ENCODE results near the gene TNPO1.

Gene TNPO1

GRCh38 chr5:72892846-72893245 is 76.4 kb downstream of the TNPO1 start:
- H3K4me1 ChIP-seq (ENCODE audit: insufficient read depth, insufficient read length): no peaks in the 10 kb centered on the region
- H3K27me3 ChIP-seq (ENCODE audit: insufficient read depth, insufficient read length): no peaks in the 10 kb centered on the region
- H3K9me3 ChIP-seq (ENCODE audit: insufficient read depth, low read length): no peaks in the 10 kb centered on the region
- TF ChIP-seq YY1 (IDR thresholded peaks at IDR 0.05; ENCODE audit: insufficient read depth, insufficient read length) (no peak), SUZ12 (IDR thresholded peaks at IDR 0.05; ENCODE audit: extremely low read depth, insufficient read depth, insufficient read length) (no peak), ZNF274 (IDR thresholded peaks at IDR 0.05; ENCODE audit: low read depth, low read length) (no peak)
- no peak overlapping the region for H3K4me3 ChIP-seq (ENCODE audit: insufficient read length, low read depth)
- H3K9ac ChIP-seq (ENCODE audit: insufficient read length, low read depth): no peak overlapping the region
- no peak for DNase-seq (ENCODE audit: low read depth, low spot score)
- H3K36me3 ChIP-seq (ENCODE audit: insufficient read depth, insufficient read length, low read length): peaks cover 84% of the 10 kb centered on the region

DNA sequence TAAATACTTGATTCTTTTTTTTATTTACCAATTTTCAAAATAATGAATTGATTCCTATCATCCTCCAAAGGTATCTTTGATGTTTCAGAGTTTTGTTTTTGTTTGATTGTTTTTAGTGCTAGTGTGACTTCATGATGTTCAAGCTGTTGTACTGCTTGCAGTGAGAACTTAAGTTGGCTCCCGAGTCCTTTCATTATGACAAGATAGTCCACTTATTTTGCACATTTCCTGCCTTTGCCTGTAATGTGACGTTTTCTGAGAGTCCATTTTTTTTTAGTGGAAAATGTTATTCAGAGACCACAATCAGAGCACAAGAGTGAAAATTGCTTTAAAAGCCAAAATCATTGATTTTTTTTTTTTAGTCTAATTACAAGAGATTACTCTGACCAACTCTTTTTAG is 79.3 kb downstream of the TNPO1 start:
- peaks cover 78% of the 10 kb centered on the region for H3K36me3 ChIP-seq (ENCODE audit: insufficient read depth, insufficient read length, low read length)
- H3K27me3 ChIP-seq (ENCODE audit: insufficient read depth, insufficient read length): no peaks in the 10 kb centered on the region
- no peak for TF ChIP-seq YY1 (IDR thresholded peaks at IDR 0.05; ENCODE audit: insufficient read depth, insufficient read length)
- TF ChIP-seq SUZ12 (IDR thresholded peaks at IDR 0.05; ENCODE audit: extremely low read depth, insufficient read depth, insufficient read length): no peak
- no peak for TF ChIP-seq ZNF274 (IDR thresholded peaks at IDR 0.05; ENCODE audit: low read depth, low read length)
- H3K4me3 ChIP-seq (ENCODE audit: insufficient read length, low read depth): no peak overlapping the region
- no peaks in the 10 kb centered on the region for H3K9me3 ChIP-seq (ENCODE audit: insufficient read depth, low read length)
- H3K4me1 ChIP-seq (ENCODE audit: insufficient read depth, insufficient read length): no peaks in the 10 kb centered on the region
- DNase-seq (ENCODE audit: low read depth, low spot score): no peak
- no peak overlapping the region for H3K9ac ChIP-seq (ENCODE audit: insufficient read length, low read depth)

DNA sequence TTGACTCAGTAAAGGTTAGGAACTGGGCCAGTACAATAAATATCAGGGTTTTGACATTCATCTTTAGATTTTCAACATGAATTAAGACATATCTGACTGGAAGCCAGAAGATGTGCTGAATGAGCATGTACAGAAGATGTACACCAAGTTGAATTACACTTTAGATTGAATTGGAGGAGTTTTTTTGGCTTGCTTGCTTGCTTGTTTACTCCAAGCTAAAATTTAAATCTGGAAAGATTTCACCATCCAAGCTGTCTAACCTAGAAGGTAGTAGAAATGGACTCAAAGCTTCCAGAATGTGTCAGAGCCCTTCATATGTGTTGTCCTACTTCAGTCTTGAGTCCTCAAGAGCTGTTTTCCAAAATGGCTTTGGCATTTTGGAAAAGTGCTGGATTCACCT is 90.3 kb downstream of the TNPO1 start:
- TF ChIP-seq YY1 (IDR thresholded peaks at IDR 0.05; ENCODE audit: insufficient read depth, insufficient read length) (no peak), ZNF274 (IDR thresholded peaks at IDR 0.05; ENCODE audit: low read depth, low read length) (no peak), SUZ12 (IDR thresholded peaks at IDR 0.05; ENCODE audit: extremely low read depth, insufficient read depth, insufficient read length) (no peak)
- H3K36me3 ChIP-seq (ENCODE audit: insufficient read depth, insufficient read length, low read length): peaks cover 75% of the 10 kb centered on the region
- no peaks in the 10 kb centered on the region for H3K4me1 ChIP-seq (ENCODE audit: insufficient read depth, insufficient read length)
- H3K27me3 ChIP-seq (ENCODE audit: insufficient read depth, insufficient read length): no peaks in the 10 kb centered on the region
- H3K9ac ChIP-seq (ENCODE audit: insufficient read length, low read depth): no peak overlapping the region
- no peaks in the 10 kb centered on the region for H3K9me3 ChIP-seq (ENCODE audit: insufficient read depth, low read length)
- no peak overlapping the region for H3K4me3 ChIP-seq (ENCODE audit: insufficient read length, low read depth)
- DNase-seq (ENCODE audit: low read depth, low spot score): no peak

GRCh38 chr5:72908664-72909063 is 92.2 kb downstream of the TNPO1 start:
- H3K9me3 ChIP-seq (ENCODE audit: insufficient read depth, low read length): no peaks in the 10 kb centered on the region
- H3K4me3 ChIP-seq (ENCODE audit: insufficient read length, low read depth): no peak overlapping the region
- no peak overlapping the region for H3K9ac ChIP-seq (ENCODE audit: insufficient read length, low read depth)
- peaks cover 66% of the 10 kb centered on the region for H3K36me3 ChIP-seq (ENCODE audit: insufficient read depth, insufficient read length, low read length)
- no peaks in the 10 kb centered on the region for H3K4me1 ChIP-seq (ENCODE audit: insufficient read depth, insufficient read length)
- DNase-seq (ENCODE audit: low read depth, low spot score): no peak
- H3K27me3 ChIP-seq (ENCODE audit: insufficient read depth, insufficient read length): no peaks in the 10 kb centered on the region
- no peak for TF ChIP-seq SUZ12 (IDR thresholded peaks at IDR 0.05; ENCODE audit: extremely low read depth, insufficient read depth, insufficient read length)
- no peak for TF ChIP-seq YY1 (IDR thresholded peaks at IDR 0.05; ENCODE audit: insufficient read depth, insufficient read length)
- no peak for TF ChIP-seq ZNF274 (IDR thresholded peaks at IDR 0.05; ENCODE audit: low read depth, low read length)

- Histone ChIP-seq H3K9ac (ENCODE audit: insufficient read length, low read depth) (no peak overlapping the region), H3K9me3 (ENCODE audit: insufficient read depth, low read length) (no peaks in the 10 kb centered on the region), H3K36me3 (ENCODE audit: insufficient read depth, insufficient read length, low read length) (peaks cover 2% of the 10 kb centered on the region), H3K4me3 (ENCODE audit: insufficient read length, low read depth) (no peak overlapping the region), H3K4me1 (ENCODE audit: insufficient read depth, insufficient read length) (no peaks in the 10 kb centered on the region), H3K27me3 (ENCODE audit: insufficient read depth, insufficient read length) (no peaks in the 10 kb centered on the region)
- no peak for TF ChIP-seq YY1 (IDR thresholded peaks at IDR 0.05; ENCODE audit: insufficient read depth, insufficient read length)
- no peak for TF ChIP-seq SUZ12 (IDR thresholded peaks at IDR 0.05; ENCODE audit: extremely low read depth, insufficient read depth, insufficient read length)
- no peak for TF ChIP-seq ZNF274 (IDR thresholded peaks at IDR 0.05; ENCODE audit: low read depth, low read length)
- DNase-seq (ENCODE audit: low read depth, low spot score): no peak
Measured at GRCh38 chr5:72917371-72917776, 100.9 kb downstream of the TNPO1 start.

DNA sequence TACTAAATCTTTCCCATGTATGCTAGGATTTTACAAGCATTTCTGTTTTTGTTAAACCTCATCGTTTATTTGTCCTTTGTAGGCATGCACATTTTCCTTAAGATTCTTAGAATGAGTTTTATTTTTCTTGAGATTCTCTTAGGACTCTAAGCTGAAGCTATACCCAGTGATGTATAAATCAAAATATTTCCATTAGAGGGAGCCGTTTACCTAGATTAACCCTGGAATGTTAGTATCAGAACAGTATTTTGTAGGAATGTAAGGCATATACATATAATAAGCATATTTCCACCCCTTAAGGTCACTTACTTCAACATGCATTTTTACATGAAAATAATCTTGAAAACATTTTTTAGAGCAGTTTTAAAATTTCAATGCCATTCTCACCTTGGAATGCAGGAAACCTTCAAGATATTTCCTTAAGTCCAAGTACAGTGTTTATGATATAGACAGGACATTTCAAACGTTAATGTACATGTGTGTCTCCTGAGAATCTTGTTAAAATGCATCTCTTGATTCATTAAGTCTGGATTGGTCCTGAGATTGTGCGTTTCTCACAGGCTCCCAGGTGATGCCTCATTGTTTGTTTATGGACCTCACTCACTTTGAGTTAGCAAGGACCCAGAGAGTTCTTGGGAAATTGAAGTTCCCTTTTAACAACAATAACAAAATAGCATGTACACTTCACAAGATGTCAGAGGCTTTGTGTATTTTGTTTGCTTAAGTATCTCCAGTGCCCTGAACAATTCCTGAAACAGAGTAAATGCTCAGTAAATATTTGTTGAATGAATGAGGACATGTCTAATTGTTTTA is 104.4 kb downstream of the TNPO1 start:
- no peak for DNase-seq (ENCODE audit: low read depth, low spot score)
- TF ChIP-seq YY1 (IDR thresholded peaks at IDR 0.05; ENCODE audit: insufficient read depth, insufficient read length) (no peak), ZNF274 (IDR thresholded peaks at IDR 0.05; ENCODE audit: low read depth, low read length) (no peak), SUZ12 (IDR thresholded peaks at IDR 0.05; ENCODE audit: extremely low read depth, insufficient read depth, insufficient read length) (no peak)
- no peaks in the 10 kb centered on the region for H3K27me3 ChIP-seq (ENCODE audit: insufficient read depth, insufficient read length)
- H3K9ac ChIP-seq (ENCODE audit: insufficient read length, low read depth): no peak overlapping the region
- H3K4me1 ChIP-seq (ENCODE audit: insufficient read depth, insufficient read length): no peaks in the 10 kb centered on the region
- no peaks in the 10 kb centered on the region for H3K36me3 ChIP-seq (ENCODE audit: insufficient read depth, insufficient read length, low read length)
- no peak overlapping the region for H3K4me3 ChIP-seq (ENCODE audit: insufficient read length, low read depth)
- H3K9me3 ChIP-seq (ENCODE audit: insufficient read depth, low read length): peaks cover 10% of the 10 kb centered on the region; the same call in 1 of the 2 replicates

DNA sequence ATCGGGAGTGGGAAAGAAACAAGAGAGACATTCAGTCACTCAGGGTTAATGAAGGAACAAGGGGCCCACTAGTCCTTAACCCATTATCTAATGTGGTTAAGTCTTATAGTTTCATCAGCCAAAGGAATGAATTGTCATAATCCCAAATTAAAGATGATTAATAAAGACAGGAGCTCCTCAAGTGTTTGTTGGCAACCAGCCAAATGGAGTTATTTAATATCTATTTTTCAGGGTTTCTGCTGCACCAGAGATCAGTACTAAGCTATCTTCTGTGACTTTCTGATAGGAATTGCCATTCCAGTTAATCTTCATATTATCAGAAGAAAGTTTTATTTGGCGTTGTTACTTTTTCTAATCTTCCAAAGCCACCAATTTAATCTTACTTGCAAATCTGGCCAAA is 105.4 kb downstream of the TNPO1 start:
- no peak overlapping the region for H3K9ac ChIP-seq (ENCODE audit: insufficient read length, low read depth)
- no peaks in the 10 kb centered on the region for H3K27me3 ChIP-seq (ENCODE audit: insufficient read depth, insufficient read length)
- peaks cover 13% of the 10 kb centered on the region; the same call in 1 of the 2 replicates for H3K9me3 ChIP-seq (ENCODE audit: insufficient read depth, low read length)
- no peak for TF ChIP-seq YY1 (IDR thresholded peaks at IDR 0.05; ENCODE audit: insufficient read depth, insufficient read length)
- no peak for TF ChIP-seq ZNF274 (IDR thresholded peaks at IDR 0.05; ENCODE audit: low read depth, low read length)
- no peak for TF ChIP-seq SUZ12 (IDR thresholded peaks at IDR 0.05; ENCODE audit: extremely low read depth, insufficient read depth, insufficient read length)
- no peaks in the 10 kb centered on the region for H3K4me1 ChIP-seq (ENCODE audit: insufficient read depth, insufficient read length)
- no peak overlapping the region for H3K4me3 ChIP-seq (ENCODE audit: insufficient read length, low read depth)
- H3K36me3 ChIP-seq (ENCODE audit: insufficient read depth, insufficient read length, low read length): no peaks in the 10 kb centered on the region
- DNase-seq (ENCODE audit: low read depth, low spot score): no peak

Data from NT2/D1 (cell line).